NK-92 (cell line): ENCODE results near the gene IL18.
"Not testable (repeated sequence)": the region's sequence is repeated elsewhere in the genome, so short reads cannot be mapped to it uniquely, and the experiment has no call there.

Experiments
- DNase-seq: peaks from one replicate; lab custom pipeline; 2025; ENCODE audit not compliant: unreplicated experiment; lab: John Stamatoyannopoulos, UW

IL18 gene

DNA sequence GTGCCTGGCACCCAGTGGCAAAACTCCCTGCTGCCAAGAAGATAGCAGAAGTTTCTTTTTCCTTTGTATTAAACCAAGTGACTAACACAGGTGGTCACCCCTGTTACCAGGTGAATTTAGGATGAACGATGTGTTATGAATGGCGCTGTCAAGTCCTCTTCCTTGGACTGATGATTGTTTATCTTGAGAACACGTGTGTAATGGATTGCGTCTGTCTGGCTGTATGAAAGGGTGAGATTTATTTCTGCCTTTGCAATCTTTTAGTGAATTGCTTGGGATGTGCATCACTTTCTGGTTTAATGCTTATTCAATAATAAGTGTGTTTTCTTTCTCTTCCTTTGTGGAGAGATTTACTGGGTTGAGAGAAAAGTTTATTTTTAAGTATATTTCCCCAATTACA is 40.8 kb downstream of the IL18 start:
- no peak for DNase-seq

DNA sequence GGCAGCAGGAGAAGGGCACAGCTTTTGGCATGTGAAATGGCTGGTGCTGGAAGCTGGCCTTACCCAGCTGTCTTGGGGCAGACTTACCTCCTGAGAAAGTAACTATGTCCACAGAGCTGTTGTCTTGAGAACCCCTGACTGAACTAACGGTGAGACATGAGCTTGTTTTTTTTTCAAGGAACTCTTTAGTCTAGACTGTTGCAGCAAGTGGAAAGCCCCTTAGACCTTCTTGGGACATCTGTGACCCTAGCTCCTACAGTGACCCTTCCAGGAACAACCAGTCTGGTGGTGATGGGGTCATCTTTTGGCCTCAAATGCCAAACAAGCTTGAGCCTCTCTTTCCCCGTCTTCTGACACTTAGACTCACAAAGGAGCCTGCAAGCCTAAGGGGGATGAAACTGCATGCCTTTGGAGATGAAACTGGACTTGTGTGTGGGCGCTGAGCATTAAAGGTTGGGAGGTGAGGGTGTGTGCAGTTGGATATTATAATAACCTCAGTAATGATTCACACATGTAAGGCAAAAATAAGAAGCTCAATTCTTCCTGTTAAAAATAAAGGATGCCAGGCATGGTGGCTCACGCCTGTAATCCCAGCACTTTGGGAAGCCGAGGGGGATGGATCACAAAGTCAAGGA is 41.8 kb downstream of the IL18 start:
- no peak for DNase-seq

DNA sequence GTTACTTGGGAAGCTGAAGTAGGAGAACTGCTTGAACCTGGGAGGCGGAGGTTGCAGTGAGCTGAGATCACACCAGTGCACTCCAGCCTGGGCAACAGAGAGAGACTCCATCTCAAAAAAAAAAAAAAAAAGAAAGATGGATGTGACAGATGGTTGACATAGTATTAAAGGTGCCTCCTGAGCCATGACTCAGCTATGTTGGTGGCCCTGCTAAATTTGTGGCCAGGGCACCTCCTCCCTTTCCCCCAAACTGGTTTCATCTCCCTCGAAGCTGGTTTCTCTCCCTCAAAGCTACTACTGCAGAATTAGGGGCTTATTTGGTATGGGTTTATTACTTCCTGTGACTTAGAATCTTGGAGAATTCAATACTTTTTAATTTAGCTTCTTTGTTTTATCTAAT is 45.7 kb downstream of the IL18 start:
- no peak for DNase-seq

DNA sequence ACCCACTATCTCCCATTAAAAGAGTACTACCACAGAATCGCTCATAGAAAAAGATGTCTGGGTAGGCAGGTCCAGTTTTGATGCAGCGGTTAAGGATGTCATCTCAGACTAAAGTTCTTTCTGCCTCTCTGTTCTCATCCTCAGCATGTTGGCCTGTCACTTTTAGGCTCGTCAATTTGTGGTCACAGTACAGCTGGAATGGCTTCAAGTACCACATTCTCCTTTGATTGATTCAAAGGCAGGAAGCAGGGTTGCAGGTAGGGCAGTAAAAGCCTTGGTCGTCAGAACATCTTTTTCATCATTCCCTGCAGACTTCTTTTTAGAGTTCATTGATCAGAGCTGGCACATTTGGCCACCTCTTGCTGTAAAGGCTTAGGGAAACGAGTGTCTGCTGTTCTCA is 48.5 kb downstream of the IL18 start:
- DNase-seq = no peak

DNA sequence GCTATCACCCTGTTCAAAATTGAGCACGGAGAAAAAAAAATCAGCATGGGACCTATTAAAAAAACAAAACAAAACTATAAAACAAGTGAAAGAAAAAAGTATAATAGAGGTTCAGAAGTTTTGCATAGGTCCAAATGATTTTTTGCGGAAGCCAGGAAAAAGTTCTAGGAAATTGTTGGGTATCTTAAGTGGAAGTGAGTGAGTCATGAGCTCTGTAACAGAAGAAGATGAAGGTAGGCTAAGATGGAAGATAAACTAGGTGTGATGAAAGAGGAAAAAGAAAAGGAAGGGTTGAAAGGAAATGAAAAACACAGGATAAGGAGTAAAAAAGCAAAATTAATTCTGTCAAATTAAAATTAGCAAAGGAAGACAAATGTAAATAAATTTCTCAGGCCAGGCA is 49.4 kb downstream of the IL18 start:
- DNase-seq = no peak

DNA sequence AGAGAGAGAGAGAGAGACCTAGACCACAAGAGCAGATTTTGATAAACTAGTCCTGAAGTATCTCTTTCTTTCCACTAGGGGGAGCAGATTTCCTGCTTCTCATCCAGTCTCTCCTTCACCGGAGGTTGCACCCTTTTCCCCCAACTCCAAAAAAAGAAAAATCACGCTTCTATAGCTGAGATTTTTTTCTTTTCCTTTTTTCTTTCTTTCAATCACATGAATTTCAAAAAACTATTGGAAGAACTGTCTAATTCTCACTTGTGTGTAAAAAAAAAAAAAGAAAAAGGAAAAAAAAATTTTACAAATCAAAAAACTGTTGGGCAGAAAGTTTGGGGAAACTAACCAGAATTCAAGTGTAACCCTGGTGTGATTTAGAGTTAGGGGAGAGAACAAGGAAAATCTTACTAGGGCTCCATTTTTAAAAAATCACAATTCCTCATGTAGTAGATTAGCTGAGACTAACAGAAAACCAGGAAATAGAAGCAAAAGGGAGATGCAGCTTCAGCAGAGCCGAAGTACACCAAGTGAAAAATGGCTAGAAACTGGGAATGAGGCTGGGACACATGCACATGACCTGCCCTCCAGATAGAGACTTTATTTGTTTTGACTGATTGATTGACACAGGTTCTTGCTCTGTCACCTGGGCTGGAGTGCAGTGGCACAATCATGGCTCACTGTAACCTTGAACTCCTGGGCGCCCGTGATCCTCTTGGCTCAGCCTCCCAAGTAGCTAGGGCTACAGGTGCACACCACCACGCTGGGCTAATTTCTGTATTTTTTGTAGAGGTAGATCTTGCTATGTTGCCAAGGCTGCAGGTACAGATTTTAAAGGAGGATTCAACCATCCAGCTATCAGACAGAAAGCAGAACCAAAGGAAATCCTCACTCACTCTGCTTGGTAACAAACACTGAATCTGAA is 50.1 kb downstream of the IL18 start:
- DNase-seq = no peak

DNA sequence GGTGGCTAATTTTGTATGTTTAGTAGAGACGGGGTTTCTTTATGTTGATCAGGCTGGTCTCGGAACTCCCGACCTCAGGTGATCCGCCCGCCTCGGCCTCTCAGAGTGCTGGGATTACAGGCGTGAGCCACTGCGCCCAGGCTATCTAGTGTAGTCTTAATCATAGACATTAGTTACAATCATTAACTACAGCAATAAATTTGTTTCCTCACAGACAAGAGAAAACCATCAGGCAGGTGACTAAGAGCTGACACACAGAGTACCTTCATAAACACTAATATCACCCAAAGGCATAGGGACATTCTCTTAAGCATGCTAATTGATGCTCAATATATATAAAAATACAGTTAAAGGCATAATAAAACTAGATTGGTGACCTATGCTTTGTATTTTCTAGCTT is 57.8 kb downstream of the IL18 start:
- no peak for DNase-seq

DNA sequence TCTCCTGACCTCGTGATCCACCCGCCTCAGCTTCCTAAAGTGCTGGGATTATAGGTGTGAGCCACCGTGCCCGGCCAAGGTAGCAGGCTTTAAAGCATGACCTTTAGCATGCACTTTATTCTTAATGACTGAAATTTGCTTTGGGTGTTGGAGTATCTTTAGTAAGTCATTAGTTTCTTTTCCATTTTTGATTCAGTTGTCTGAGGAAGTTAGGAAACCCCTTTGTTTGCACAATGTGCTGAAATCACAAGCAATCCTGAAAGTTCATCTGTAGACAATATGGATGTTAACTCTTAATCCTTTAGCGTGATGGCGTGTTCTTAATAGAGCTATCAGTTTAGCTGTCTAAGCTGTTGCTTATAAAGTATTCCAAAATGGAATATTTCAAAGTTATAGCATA is 60.4 kb downstream of the IL18 start:
- DNase-seq = no peak

DNA sequence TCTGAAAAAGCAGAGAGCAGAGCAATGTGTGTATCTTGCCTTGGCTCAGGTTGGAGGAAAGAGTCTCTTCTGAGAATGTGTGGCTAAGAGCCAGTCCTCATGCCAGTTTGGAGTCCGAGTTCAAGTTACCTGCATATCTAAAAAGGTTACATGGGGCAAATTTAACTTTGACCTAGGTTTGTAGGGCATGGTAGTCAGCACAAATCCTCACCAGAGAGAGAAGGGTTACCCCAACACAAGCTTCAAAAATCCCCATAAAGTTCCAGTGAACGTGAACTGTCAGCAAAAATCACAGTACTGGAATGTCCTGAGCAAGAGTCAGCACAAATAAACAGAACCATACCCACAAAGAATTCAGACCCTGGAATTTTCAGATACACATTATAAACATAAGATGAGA is 63.4 kb downstream of the IL18 start:
- DNase-seq = no peak

DNA sequence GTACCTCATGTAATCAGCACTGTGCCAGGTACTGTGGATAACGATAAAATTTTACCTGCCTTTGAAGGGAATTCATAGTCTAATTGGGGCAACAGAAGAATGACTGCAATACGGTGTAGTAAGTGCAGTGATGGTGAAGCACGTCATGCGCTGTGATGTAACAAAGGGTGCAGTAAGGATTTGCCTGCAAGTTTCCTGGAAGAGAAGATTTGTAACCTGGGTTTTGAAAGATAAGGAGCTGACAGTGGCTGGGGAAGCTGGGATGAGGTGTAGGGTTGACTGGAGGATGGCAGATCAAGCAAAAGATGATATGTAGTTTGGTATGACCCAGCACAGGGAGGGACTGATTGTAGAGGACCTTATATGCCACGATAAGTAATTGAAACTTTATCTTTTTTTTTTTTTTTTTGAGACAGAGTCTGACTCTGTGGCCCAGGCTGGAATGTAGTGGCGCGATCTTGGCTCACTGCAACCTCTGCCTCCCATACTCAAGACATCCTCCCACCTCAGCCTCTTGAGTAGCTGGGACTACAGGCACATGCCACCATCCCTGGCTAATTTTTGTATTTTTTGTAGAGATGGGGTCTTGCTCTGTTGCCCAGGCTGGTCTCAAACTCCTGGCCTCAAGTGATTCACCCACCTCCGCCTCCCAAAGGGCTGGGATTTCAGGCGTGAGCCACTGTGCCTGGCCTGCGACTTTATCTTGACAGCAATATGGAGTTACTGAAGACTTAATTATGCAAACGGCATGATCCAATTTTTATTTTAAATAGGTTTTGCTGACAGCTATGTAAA is 66.0 kb downstream of the IL18 start:
- DNase-seq = no peak

DNA sequence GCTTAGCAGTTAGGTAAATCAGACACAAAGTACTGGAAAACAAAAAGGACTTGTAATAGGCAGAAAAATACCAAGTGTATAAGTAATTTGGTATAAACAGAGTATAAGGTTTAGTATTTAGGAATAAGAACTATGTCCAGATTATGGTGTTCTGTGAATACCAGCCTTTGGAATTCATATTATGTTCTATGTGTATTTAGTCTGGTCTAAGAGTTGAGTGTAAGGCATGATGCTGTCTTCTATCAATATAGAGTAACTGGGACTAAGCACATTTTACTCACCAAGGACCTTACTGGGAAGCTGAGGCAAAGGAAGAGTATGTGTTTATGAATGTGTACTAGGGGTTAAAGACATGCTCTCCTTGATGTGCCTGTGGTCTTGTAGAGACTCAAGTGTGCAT is 67.7 kb downstream of the IL18 start:
- DNase-seq = no peak

DNA sequence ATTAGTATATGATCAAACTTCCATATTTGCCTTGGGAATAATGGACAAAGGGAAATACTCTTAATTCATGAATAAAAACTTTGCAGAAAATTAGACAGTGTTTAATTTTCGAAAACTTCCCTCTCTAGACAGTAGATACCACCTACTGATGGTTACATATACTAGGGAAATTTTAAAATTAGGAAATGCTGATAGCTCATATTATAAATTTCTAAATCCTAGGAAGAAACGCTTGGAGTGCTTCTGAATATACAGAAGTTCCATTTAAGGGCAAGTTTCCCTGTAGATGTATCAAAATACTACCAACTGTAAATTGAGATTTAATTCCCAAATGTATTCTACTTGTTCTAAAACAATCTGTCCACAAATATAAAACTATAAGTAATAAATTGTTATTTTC is 68.6 kb downstream of the IL18 start:
- not testable (repeated sequence) for DNase-seq
